DOHH2 (cell line): ENCODE results near the gene TRIM6.

Experiments
- EZH2phosphoT487 ChIP-seq: fragments of 200-600 bp; sonication (generic); IDR thresholded peaks from 2 replicates; pipeline ENCODE4 v1.6.1; 2017; ENCODE audit warnings: borderline replicate concordance, mild to moderate bottlenecking, antibody characterized with exemption, low read length, moderate library complexity, mixed read lengths
- TF ChIP-seq, protein P1 (sequence below): fragments of 200-600 bp; sonication (generic); IDR thresholded peaks from one replicate; pipeline ENCODE4 v1.5.1; 2014; ENCODE audit warnings: antibody characterized with exemption, mild to moderate bottlenecking, low read depth, low read length; ENCODE audit not compliant: poor library complexity, severe bottlenecking

DNA sequence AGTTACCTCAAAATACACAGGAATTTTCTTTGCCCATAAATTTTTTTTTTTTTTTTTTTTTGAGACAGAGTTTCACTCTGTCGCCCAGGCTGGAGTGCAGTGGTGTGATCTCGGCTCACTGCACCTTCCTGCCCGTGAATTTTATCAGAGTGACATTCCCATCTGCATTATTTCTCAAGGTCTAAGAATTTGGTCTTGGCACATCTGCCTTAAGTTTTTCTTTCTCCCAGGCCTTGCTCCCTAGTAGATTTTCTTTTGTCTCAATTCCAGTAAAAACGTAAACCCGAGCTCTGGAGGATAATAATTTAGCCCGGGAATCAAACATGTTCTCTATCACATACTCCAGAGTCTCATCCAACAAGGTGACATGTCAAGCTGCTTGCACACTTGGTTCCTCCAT, 12.4 kb downstream of the TRIM6 start:
- TF ChIP-seq, protein P1, sequence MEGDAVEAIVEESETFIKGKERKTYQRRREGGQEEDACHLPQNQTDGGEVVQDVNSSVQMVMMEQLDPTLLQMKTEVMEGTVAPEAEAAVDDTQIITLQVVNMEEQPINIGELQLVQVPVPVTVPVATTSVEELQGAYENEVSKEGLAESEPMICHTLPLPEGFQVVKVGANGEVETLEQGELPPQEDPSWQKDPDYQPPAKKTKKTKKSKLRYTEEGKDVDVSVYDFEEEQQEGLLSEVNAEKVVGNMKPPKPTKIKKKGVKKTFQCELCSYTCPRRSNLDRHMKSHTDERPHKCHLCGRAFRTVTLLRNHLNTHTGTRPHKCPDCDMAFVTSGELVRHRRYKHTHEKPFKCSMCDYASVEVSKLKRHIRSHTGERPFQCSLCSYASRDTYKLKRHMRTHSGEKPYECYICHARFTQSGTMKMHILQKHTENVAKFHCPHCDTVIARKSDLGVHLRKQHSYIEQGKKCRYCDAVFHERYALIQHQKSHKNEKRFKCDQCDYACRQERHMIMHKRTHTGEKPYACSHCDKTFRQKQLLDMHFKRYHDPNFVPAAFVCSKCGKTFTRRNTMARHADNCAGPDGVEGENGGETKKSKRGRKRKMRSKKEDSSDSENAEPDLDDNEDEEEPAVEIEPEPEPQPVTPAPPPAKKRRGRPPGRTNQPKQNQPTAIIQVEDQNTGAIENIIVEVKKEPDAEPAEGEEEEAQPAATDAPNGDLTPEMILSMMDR = no peak
- no peak for TF ChIP-seq EZH2phosphoT487
